ENCODE measurements around the gene BLTP3A.
A peak's percentile ranks its signal among the peaks of the same experiment; 100 is the strongest.
"Not testable (repeated sequence)": the region's sequence is repeated elsewhere in the genome, so short reads cannot be mapped to it uniquely, and the experiment has no call there.

DNA sequence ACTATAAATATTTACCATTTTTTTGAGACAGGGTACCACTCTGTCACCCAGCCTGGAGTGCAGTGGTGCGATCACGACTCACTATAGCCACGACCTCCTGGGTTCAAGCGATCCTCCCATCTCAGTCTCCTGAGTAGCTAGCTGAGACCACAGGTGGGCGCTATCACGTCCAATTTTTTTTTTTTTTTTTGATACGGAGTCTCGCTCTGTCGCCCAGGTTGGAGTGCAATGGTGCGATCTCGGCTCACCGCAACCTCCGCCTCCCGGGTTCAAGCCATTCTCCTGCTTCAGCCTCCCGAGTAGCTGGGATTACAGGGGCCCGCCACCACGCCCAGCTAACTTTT, 35.4 kb upstream of the BLTP3A start:
- TF ChIP-seq, protein P1, sequence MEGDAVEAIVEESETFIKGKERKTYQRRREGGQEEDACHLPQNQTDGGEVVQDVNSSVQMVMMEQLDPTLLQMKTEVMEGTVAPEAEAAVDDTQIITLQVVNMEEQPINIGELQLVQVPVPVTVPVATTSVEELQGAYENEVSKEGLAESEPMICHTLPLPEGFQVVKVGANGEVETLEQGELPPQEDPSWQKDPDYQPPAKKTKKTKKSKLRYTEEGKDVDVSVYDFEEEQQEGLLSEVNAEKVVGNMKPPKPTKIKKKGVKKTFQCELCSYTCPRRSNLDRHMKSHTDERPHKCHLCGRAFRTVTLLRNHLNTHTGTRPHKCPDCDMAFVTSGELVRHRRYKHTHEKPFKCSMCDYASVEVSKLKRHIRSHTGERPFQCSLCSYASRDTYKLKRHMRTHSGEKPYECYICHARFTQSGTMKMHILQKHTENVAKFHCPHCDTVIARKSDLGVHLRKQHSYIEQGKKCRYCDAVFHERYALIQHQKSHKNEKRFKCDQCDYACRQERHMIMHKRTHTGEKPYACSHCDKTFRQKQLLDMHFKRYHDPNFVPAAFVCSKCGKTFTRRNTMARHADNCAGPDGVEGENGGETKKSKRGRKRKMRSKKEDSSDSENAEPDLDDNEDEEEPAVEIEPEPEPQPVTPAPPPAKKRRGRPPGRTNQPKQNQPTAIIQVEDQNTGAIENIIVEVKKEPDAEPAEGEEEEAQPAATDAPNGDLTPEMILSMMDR (conservative IDR thresholded peaks at IDR 0.05): peak; percentile 76
- not testable (repeated sequence) for TF ChIP-seq EZH2 (IDR thresholded peaks at IDR 0.05; ENCODE audit: low read depth)

Measured in PC-9 (cell line).